ENCODE results near the gene CYP21A2.
"Not testable (repeated sequence)": the region's sequence is repeated elsewhere in the genome, so short reads cannot be mapped to it uniquely, and the experiment has no call there.

CYP21A2 gene

GRCh38 chr6:32013738-32014137, 24.5 kb upstream of the CYP21A2 start:
- not testable (repeated sequence) for H2BK15ac ChIP-seq (ENCODE audit: low read depth, poor library complexity, severe bottlenecking); H3K4ac ChIP-seq (ENCODE audit: low read depth in 1 of 2, low read length in 2 of 2); H3K79me1 ChIP-seq (replicated peaks; ENCODE audit: low read length, poor library complexity, severe bottlenecking); H2BK120ac ChIP-seq (ENCODE audit: low read depth, low read length); H3K4me2 ChIP-seq (ENCODE audit: low read length, poor library complexity, severe bottlenecking); H3K9ac ChIP-seq (ENCODE audit: low read length); H3K4me3 ChIP-seq (ENCODE audit: insufficient read depth in 1 of 2, low read depth in 1 of 2, low read length in 2 of 2); H3K36me3 ChIP-seq (ENCODE audit: control insufficient read depth in 1 of 2, insufficient read depth in 2 of 2, low read depth in 1 of 2, low read length in 2 of 2); H4K8ac ChIP-seq (ENCODE audit: low read length); H3K27me3 ChIP-seq (ENCODE audit: control insufficient read depth in 1 of 2, insufficient read depth in 1 of 2, low read length in 2 of 2); H2AFZ ChIP-seq (ENCODE audit: low read depth, low read length); H3K27ac ChIP-seq (ENCODE audit: low read length, poor library complexity, severe bottlenecking); H2AK5ac ChIP-seq (ENCODE audit: low read length, severe bottlenecking); H3K18ac ChIP-seq (ENCODE audit: low read depth in 1 of 2, low read length in 2 of 2); H3K14ac ChIP-seq (ENCODE audit: low read length in 2 of 2); H3K9me3 ChIP-seq (ENCODE audit: control insufficient read depth, low read length); H2BK12ac ChIP-seq (ENCODE audit: low read length in 2 of 2); H4K91ac ChIP-seq (ENCODE audit: low read length); H2BK5ac ChIP-seq (ENCODE audit: low read depth, low read length, poor library complexity, severe bottlenecking); H3K4me1 ChIP-seq (ENCODE audit: control insufficient read depth, insufficient read depth, low read depth, low read length); H3K23ac ChIP-seq (ENCODE audit: low read length in 2 of 2); DNase-seq
- WGBS = no CpG with 5 or more reads among the region's 5 CpGs

- H3K23ac ChIP-seq (ENCODE audit: low read length in 2 of 2); H2BK15ac ChIP-seq (ENCODE audit: low read depth, poor library complexity, severe bottlenecking); H2AFZ ChIP-seq (ENCODE audit: low read depth, low read length); H3K79me1 ChIP-seq (replicated peaks; ENCODE audit: low read length, poor library complexity, severe bottlenecking); H3K27me3 ChIP-seq (ENCODE audit: control insufficient read depth in 1 of 2, insufficient read depth in 1 of 2, low read length in 2 of 2); H3K27ac ChIP-seq (ENCODE audit: low read length, poor library complexity, severe bottlenecking); H2BK12ac ChIP-seq (ENCODE audit: low read length in 2 of 2); H3K4me2 ChIP-seq (ENCODE audit: low read length, poor library complexity, severe bottlenecking); H4K8ac ChIP-seq (ENCODE audit: low read length); H2AK5ac ChIP-seq (ENCODE audit: low read length, severe bottlenecking); H2BK120ac ChIP-seq (ENCODE audit: low read depth, low read length); H3K18ac ChIP-seq (ENCODE audit: low read depth in 1 of 2, low read length in 2 of 2); H4K91ac ChIP-seq (ENCODE audit: low read length); H3K9ac ChIP-seq (ENCODE audit: low read length); H3K4me3 ChIP-seq (ENCODE audit: insufficient read depth in 1 of 2, low read depth in 1 of 2, low read length in 2 of 2); H3K14ac ChIP-seq (ENCODE audit: low read length in 2 of 2); H3K36me3 ChIP-seq (ENCODE audit: control insufficient read depth in 1 of 2, insufficient read depth in 2 of 2, low read depth in 1 of 2, low read length in 2 of 2); H3K4ac ChIP-seq (ENCODE audit: low read depth in 1 of 2, low read length in 2 of 2); H3K4me1 ChIP-seq (ENCODE audit: control insufficient read depth, insufficient read depth, low read depth, low read length); H3K9me3 ChIP-seq (ENCODE audit: control insufficient read depth, low read length); H2BK5ac ChIP-seq (ENCODE audit: low read depth, low read length, poor library complexity, severe bottlenecking); DNase-seq: not testable (repeated sequence)
- no CpG with 5 or more reads among the region's 6 CpGs for WGBS
These were observed 23.7 kb upstream of the CYP21A2 start, which contains the start of gene C4B for GRCh38 chr6:32014547-32014946. Gene C4B (plus strand): TSS chr6:32014795. CDS start chr6:32014846, 51 bp downstream.

GRCh38 chr6:32022100-32022499, 16.1 kb upstream of the CYP21A2 start:
- not testable (repeated sequence) for H4K91ac ChIP-seq (ENCODE audit: low read length); H3K27me3 ChIP-seq (ENCODE audit: control insufficient read depth in 1 of 2, insufficient read depth in 1 of 2, low read length in 2 of 2); H3K4me1 ChIP-seq (ENCODE audit: control insufficient read depth, insufficient read depth, low read depth, low read length); H3K4ac ChIP-seq (ENCODE audit: low read depth in 1 of 2, low read length in 2 of 2); H3K27ac ChIP-seq (ENCODE audit: low read length, poor library complexity, severe bottlenecking); H3K36me3 ChIP-seq (ENCODE audit: control insufficient read depth in 1 of 2, insufficient read depth in 2 of 2, low read depth in 1 of 2, low read length in 2 of 2); H3K79me1 ChIP-seq (replicated peaks; ENCODE audit: low read length, poor library complexity, severe bottlenecking); DNase-seq; H3K14ac ChIP-seq (ENCODE audit: low read length in 2 of 2); H2BK120ac ChIP-seq (ENCODE audit: low read depth, low read length); H2BK15ac ChIP-seq (ENCODE audit: low read depth, poor library complexity, severe bottlenecking); H2BK5ac ChIP-seq (ENCODE audit: low read depth, low read length, poor library complexity, severe bottlenecking); H3K4me2 ChIP-seq (ENCODE audit: low read length, poor library complexity, severe bottlenecking); H3K4me3 ChIP-seq (ENCODE audit: insufficient read depth in 1 of 2, low read depth in 1 of 2, low read length in 2 of 2); H3K9ac ChIP-seq (ENCODE audit: low read length); H4K8ac ChIP-seq (ENCODE audit: low read length); H3K9me3 ChIP-seq (ENCODE audit: control insufficient read depth, low read length); H3K23ac ChIP-seq (ENCODE audit: low read length in 2 of 2); H3K18ac ChIP-seq (ENCODE audit: low read depth in 1 of 2, low read length in 2 of 2); H2BK12ac ChIP-seq (ENCODE audit: low read length in 2 of 2); H2AK5ac ChIP-seq (ENCODE audit: low read length, severe bottlenecking); H2AFZ ChIP-seq (ENCODE audit: low read depth, low read length)
- no CpG with 5 or more reads among the region's 10 CpGs for WGBS

- not testable (repeated sequence) for H3K23ac ChIP-seq (ENCODE audit: low read length in 2 of 2); H2BK12ac ChIP-seq (ENCODE audit: low read length in 2 of 2); H3K4me2 ChIP-seq (ENCODE audit: low read length, poor library complexity, severe bottlenecking)
These were observed 9.6 kb upstream of the CYP21A2 start for GRCh38 chr6:32028631-32029030.

More at GRCh38 chr6:32028631-32029030, 9.6 kb upstream of the CYP21A2 start:
- H3K14ac ChIP-seq (ENCODE audit: low read length in 2 of 2); H2BK5ac ChIP-seq (ENCODE audit: low read depth, low read length, poor library complexity, severe bottlenecking); H2AFZ ChIP-seq (ENCODE audit: low read depth, low read length); H4K91ac ChIP-seq (ENCODE audit: low read length); H2BK120ac ChIP-seq (ENCODE audit: low read depth, low read length); H2BK15ac ChIP-seq (ENCODE audit: low read depth, poor library complexity, severe bottlenecking); H3K9me3 ChIP-seq (ENCODE audit: control insufficient read depth, low read length); H3K4ac ChIP-seq (ENCODE audit: low read depth in 1 of 2, low read length in 2 of 2); H3K27ac ChIP-seq (ENCODE audit: low read length, poor library complexity, severe bottlenecking); H3K18ac ChIP-seq (ENCODE audit: low read depth in 1 of 2, low read length in 2 of 2); H3K4me1 ChIP-seq (ENCODE audit: control insufficient read depth, insufficient read depth, low read depth, low read length); H3K36me3 ChIP-seq (ENCODE audit: control insufficient read depth in 1 of 2, insufficient read depth in 2 of 2, low read depth in 1 of 2, low read length in 2 of 2); H4K8ac ChIP-seq (ENCODE audit: low read length); H3K79me1 ChIP-seq (replicated peaks; ENCODE audit: low read length, poor library complexity, severe bottlenecking); H3K27me3 ChIP-seq (ENCODE audit: control insufficient read depth in 1 of 2, insufficient read depth in 1 of 2, low read length in 2 of 2); H3K4me3 ChIP-seq (ENCODE audit: insufficient read depth in 1 of 2, low read depth in 1 of 2, low read length in 2 of 2); H2AK5ac ChIP-seq (ENCODE audit: low read length, severe bottlenecking); H3K9ac ChIP-seq (ENCODE audit: low read length); DNase-seq: not testable (repeated sequence)
- WGBS = no CpG with 5 or more reads among the region's 10 CpGs

Measured in mesenchymal stem cell (in vitro differentiated cells and primary cell).